Prostate gland (tissue), 2 donors: ENCODE measurements around the gene PPP1R1B. TPM values are rescaled to one million over a fixed set of nuclear protein-coding genes. Genes with fewer than 3 reads are reported as not detected.

Experiments
- DNase-seq: peaks from one replicate; pipeline ENCODE4 v3.0.0-alpha.2; 2019; ENCODE audit warnings: low spot score
- H3K27ac ChIP-seq, 2 donors: fragments of 200-600 bp; sonication (generic); 2 replicates each; pipeline ENCODE4 v1.5.1; 2017 to 2019
- H3K27me3 ChIP-seq: fragments of 200-600 bp; sonication (generic); replicated peaks from 2 replicates; pipeline ENCODE4 v1.5.1; 2019; ENCODE audit not compliant: insufficient read depth
- H3K36me3 ChIP-seq, 2 donors: fragments of 200-600 bp; sonication (generic); 1 replicate in 1 of 2; 2 replicates in 1 of 2; pipeline versions ENCODE4 v1.5.1 to v1.8.1; 2017 to 2019
- H3K4me1 ChIP-seq: fragments of 200-600 bp; sonication (generic); replicated peaks from 2 replicates; pipeline ENCODE4 v1.5.1; 2019
- H3K4me3 ChIP-seq, 2 donors: fragments of 200-600 bp; sonication (generic); 2 replicates each; pipeline ENCODE4 v1.5.1; 2017 to 2019
- H3K9me3 ChIP-seq: fragments of 200-600 bp; sonication (generic); 2 replicates; pipeline ENCODE4 v1.5.1; 2017
- POLR2A ChIP-seq: fragments of 450-650 bp; IDR thresholded peaks from one replicate; pipeline ENCODE4 v1.6.1; 2016; ENCODE audit warnings: antibody characterized with exemption, mild to moderate bottlenecking
- POLR2AphosphoS5 ChIP-seq: sonication (generic); formaldehyde crosslinking; IDR thresholded peaks from one replicate; pipeline ENCODE4 v1.6.1; 2017; ENCODE audit warnings: antibody characterized with exemption
- WGBS: methylation state at CpG from one replicate; pipeline ENCODE4 v1.1.5; 2018; 5-methylcytosine and 5-hydroxymethylcytosine counted together
- intact Hi-C: fragments of 100-400 bp; cut with DNase I; formaldehyde crosslinking; loops from one replicate; pipeline ENCODE4 v1.14.2; 2022
- total RNA-seq, 2 donors: library from RNA; depleted of rRNA; stranded (reverse); fragments of >200 nt; gene quantifications; one replicate each; pipeline ENCODE4 v1.1.0, GENCODE V29; 2016
- TF ChIP-seq, protein P1 (sequence below), 4 experiments: fragments of 200-600 bp in 2 of 4; fragments of 450-650 bp in 2 of 4; sonication (generic) in 2 of 4; IDR thresholded peaks; 1 replicate in 3 of 4; 2 replicates in 1 of 4; pipeline ENCODE4 v1.5.1; 2016 to 2019; ENCODE audit warnings: antibody characterized with exemption in 4 of 4, mild to moderate bottlenecking in 2 of 4, moderate library complexity in 2 of 4

The PPP1R1B gene
- total RNA-seq, 2 donors from 2014 or later: 69.0 to 108 TPM

- WGBS: 83% methylated on average over 9 of the region's 9 CpGs
- intact Hi-C loops: no loop called here
These were observed 15.2 kb upstream of the PPP1R1B start for GRCh38 chr17:39611401-39612112.

GRCh38 chr17:39612291-39612894, 14.4 kb upstream of the PPP1R1B start:
- Histone ChIP-seq H3K4me3 (no peak overlapping the region), H3K27me3 (peaks cover 7% of the 10 kb centered on the region), H3K36me3 (no peaks in the 10 kb centered on the region), H3K9me3 (no peaks in the 10 kb centered on the region), H3K4me1 (no peaks in the 10 kb centered on the region), H3K27ac (no peak overlapping the region)
- WGBS: 68% methylated on average over 22 of the region's 22 CpGs
- intact Hi-C loops: no loop called here
- DNase-seq: no peak
- TF ChIP-seq POLR2A (no peak), POLR2AphosphoS5 (no peak)
- TF ChIP-seq, protein P1, sequence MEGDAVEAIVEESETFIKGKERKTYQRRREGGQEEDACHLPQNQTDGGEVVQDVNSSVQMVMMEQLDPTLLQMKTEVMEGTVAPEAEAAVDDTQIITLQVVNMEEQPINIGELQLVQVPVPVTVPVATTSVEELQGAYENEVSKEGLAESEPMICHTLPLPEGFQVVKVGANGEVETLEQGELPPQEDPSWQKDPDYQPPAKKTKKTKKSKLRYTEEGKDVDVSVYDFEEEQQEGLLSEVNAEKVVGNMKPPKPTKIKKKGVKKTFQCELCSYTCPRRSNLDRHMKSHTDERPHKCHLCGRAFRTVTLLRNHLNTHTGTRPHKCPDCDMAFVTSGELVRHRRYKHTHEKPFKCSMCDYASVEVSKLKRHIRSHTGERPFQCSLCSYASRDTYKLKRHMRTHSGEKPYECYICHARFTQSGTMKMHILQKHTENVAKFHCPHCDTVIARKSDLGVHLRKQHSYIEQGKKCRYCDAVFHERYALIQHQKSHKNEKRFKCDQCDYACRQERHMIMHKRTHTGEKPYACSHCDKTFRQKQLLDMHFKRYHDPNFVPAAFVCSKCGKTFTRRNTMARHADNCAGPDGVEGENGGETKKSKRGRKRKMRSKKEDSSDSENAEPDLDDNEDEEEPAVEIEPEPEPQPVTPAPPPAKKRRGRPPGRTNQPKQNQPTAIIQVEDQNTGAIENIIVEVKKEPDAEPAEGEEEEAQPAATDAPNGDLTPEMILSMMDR (IDR thresholded peaks at IDR 0.05): no peak

More at GRCh38 chr17:39611401-39612112, 15.2 kb upstream of the PPP1R1B start:
- H3K27ac ChIP-seq: no peak overlapping the region
- H3K4me1 ChIP-seq: peaks cover 6% of the 10 kb centered on the region
- no peaks in the 10 kb centered on the region for H3K9me3 ChIP-seq
- H3K4me3 ChIP-seq: no peak overlapping the region
- no peaks in the 10 kb centered on the region for H3K36me3 ChIP-seq
- TF ChIP-seq POLR2A: no peak
- TF ChIP-seq POLR2AphosphoS5: no peak
- TF ChIP-seq, protein P1 (IDR thresholded peaks at IDR 0.05): no peak
- no peak for DNase-seq
- H3K27me3 ChIP-seq: peaks cover 15% of the 10 kb centered on the region

GRCh38 chr17:39612935-39613464, 13.8 kb upstream of the PPP1R1B start:
- TF ChIP-seq, protein P1 (IDR thresholded peaks at IDR 0.05): no peak
- no peak for TF ChIP-seq POLR2AphosphoS5
- no peak for TF ChIP-seq POLR2A
- no peak overlapping the region for H3K4me3 ChIP-seq
- intact Hi-C loops: no loop called here
- no peak overlapping the region for H3K27ac ChIP-seq
- H3K9me3 ChIP-seq: no peaks in the 10 kb centered on the region
- no peaks in the 10 kb centered on the region for H3K36me3 ChIP-seq
- H3K27me3 ChIP-seq: peaks cover 3% of the 10 kb centered on the region
- no peak for DNase-seq
- H3K4me1 ChIP-seq: no peaks in the 10 kb centered on the region
- WGBS: 71% methylated on average over 7 of the region's 7 CpGs

GRCh38 chr17:39614545-39615157, 12.1 kb upstream of the PPP1R1B start:
- WGBS: 94% methylated on average over 3 of the region's 3 CpGs
- intact Hi-C loops: no loop called here

More at GRCh38 chr17:39614545-39615157, 12.1 kb upstream of the PPP1R1B start:
- TF ChIP-seq POLR2A (no peak), POLR2AphosphoS5 (no peak)
- TF ChIP-seq, protein P1 (IDR thresholded peaks at IDR 0.05): no peak
- DNase-seq: no peak
- Histone ChIP-seq H3K36me3 (no peaks in the 10 kb centered on the region), H3K4me1 (peaks cover 9% of the 10 kb centered on the region), H3K27ac (no peak overlapping the region), H3K27me3 (no peaks in the 10 kb centered on the region), H3K4me3 (no peak overlapping the region), H3K9me3 (no peaks in the 10 kb centered on the region)
